Esophagus squamous epithelium (tissue), 5 donors: ENCODE measurements around the gene KLHL33. TPM values are rescaled to one million over a fixed set of nuclear protein-coding genes. Genes with fewer than 3 reads are reported as not detected.

Experiments used
- DNase-seq: peaks from one replicate; lab custom pipeline; 2025; lab: John Stamatoyannopoulos, UW
- H3K27ac ChIP-seq, 4 donors: fragments of 200-600 bp; sonication (generic); one replicate each; pipeline ENCODE4 v1.5.1; 2016 to 2019; ENCODE audit warnings: mild to moderate bottlenecking in 1 of 4
- H3K27me3 ChIP-seq, 4 donors: fragments of 200-600 bp; sonication (generic); 1 replicate in 3 of 4; 2 replicates in 1 of 4; pipeline versions ENCODE4 v1.5.1 to v1.6.0; 2017 to 2021; ENCODE audit warnings: antibody characterized with exemption in 1 of 4
- H3K36me3 ChIP-seq, 3 donors: fragments of 200-600 bp; sonication (generic); one replicate each; pipeline ENCODE4 v1.5.1; 2016 to 2019
- H3K4me1 ChIP-seq, 3 donors: fragments of 200-600 bp; sonication (generic); one replicate each; pipeline ENCODE4 v1.5.1; 2017 to 2019
- H3K4me3 ChIP-seq, 4 donors: fragments of 200-600 bp; sonication (generic); 1 replicate in 3 of 4; 2 replicates in 1 of 4; pipeline ENCODE4 v1.5.1; 2016 to 2019; ENCODE audit warnings: mild to moderate bottlenecking in 2 of 4, moderate library complexity in 1 of 4
- H3K9me3 ChIP-seq, 3 donors: fragments of 200-600 bp; sonication (generic); one replicate each; pipeline ENCODE4 v1.5.1; 2016 to 2019
- CTCF ChIP-seq, 6 experiments: fragments of 450-650 bp in 4 of 6; fragments of 200-600 bp in 2 of 6; sonication (generic) in 2 of 6; IDR thresholded peaks; one replicate each; pipeline ENCODE4 v1.5.1; 2016 to 2019; ENCODE audit warnings: antibody characterized with exemption in 6 of 6, mild to moderate bottlenecking in 4 of 6, moderate library complexity in 4 of 6
- POLR2A ChIP-seq, 4 donors: fragments of 450-650 bp; IDR thresholded peaks; one replicate each; pipeline ENCODE4 v1.6.1; 2017; ENCODE audit warnings: antibody characterized with exemption in 4 of 4, mild to moderate bottlenecking in 4 of 4, moderate library complexity in 3 of 4
- WGBS, 2 donors: methylation state at CpG; one replicate each; pipeline ENCODE4 v1.1.5; 2018; 5-methylcytosine and 5-hydroxymethylcytosine counted together
- intact Hi-C: fragments of 100-400 bp; cut with DNase I; formaldehyde crosslinking; loops from one replicate; pipeline ENCODE4 v1.15.0; 2022
- total RNA-seq, 4 donors: library from RNA; depleted of rRNA; stranded (reverse); fragments of >200 nt; gene quantifications; one replicate each; pipeline ENCODE4 v1.1.0, GENCODE V29; 2016
- donor health status: DM: yes; HTN: yes; CAD: no.

Gene KLHL33
- total RNA-seq, 4 donors from 2014 or later: 0.57 TPM; not detected in 3

GRCh38 chr14:20387576-20387975 is 48.4 kb downstream of the KLHL33 start:
- intact Hi-C loops: no loop called here
- H3K4me3 ChIP-seq: no peak overlapping the region
- no peak for TF ChIP-seq CTCF (IDR thresholded peaks at IDR 0.05)
- TF ChIP-seq POLR2A (IDR thresholded peaks at IDR 0.05): no peak
- WGBS, 2 donors: 69 to 88% methylated on average over 5 to 6 of the region's 6 CpGs
- no peaks in the 10 kb centered on the region for H3K9me3 ChIP-seq
- peaks cover 70 to 100% (median 74%) of the 10 kb centered on the region in 3 donors for H3K36me3 ChIP-seq
- H3K27me3 ChIP-seq: no peaks in the 10 kb centered on the region
- H3K4me1 ChIP-seq: no peaks in the 10 kb centered on the region
- no peak overlapping the region for H3K27ac ChIP-seq
- DNase-seq: no peak

GRCh38 chr14:20386276-20386855 is 49.6 kb downstream of the KLHL33 start:
- Histone ChIP-seq H3K27ac (no peak overlapping the region), H3K27me3 (no peaks in the 10 kb centered on the region), H3K36me3 (peaks cover 79 to 100% (median 83%) of the 10 kb centered on the region in 3 donors), H3K4me1 (no peaks in the 10 kb centered on the region), H3K9me3 (no peaks in the 10 kb centered on the region), H3K4me3 (no peak overlapping the region)
- DNase-seq: no peak
- intact Hi-C loops: no loop called here
- no peak for TF ChIP-seq CTCF (IDR thresholded peaks at IDR 0.05)
- TF ChIP-seq POLR2A (IDR thresholded peaks at IDR 0.05): no peak
- 92 to 97% methylated on average over 5 to 9 of the region's 17 CpGs for WGBS, 2 donors

GRCh38 chr14:20384886-20385285 is 51.1 kb downstream of the KLHL33 start:
- no peak for DNase-seq
- TF ChIP-seq POLR2A (IDR thresholded peaks at IDR 0.05) (no peak), CTCF (IDR thresholded peaks at IDR 0.05) (no peak)

GRCh38 chr14:20384321-20384720 is 51.6 kb downstream of the KLHL33 start:
- 84 to 100% methylated on average over 5 to 7 of the region's 7 CpGs for WGBS, 2 donors
- intact Hi-C loops: no loop called here
- H3K27ac ChIP-seq: no peak overlapping the region
- no peaks in the 10 kb centered on the region for H3K4me1 ChIP-seq
- no peak overlapping the region for H3K4me3 ChIP-seq
- no peaks in the 10 kb centered on the region for H3K9me3 ChIP-seq
- peaks cover 77 to 100% (median 78%) of the 10 kb centered on the region in 3 donors for H3K36me3 ChIP-seq
- TF ChIP-seq CTCF (IDR thresholded peaks at IDR 0.05) (no peak), POLR2A (IDR thresholded peaks at IDR 0.05) (no peak)
- no peaks in the 10 kb centered on the region for H3K27me3 ChIP-seq
- DNase-seq: no peak

More at GRCh38 chr14:20384886-20385285, 51.1 kb downstream of the KLHL33 start:
- peaks cover 77 to 100% (median 84%) of the 10 kb centered on the region in 3 donors for H3K36me3 ChIP-seq
- H3K9me3 ChIP-seq: no peaks in the 10 kb centered on the region
- no peak overlapping the region for H3K27ac ChIP-seq
- H3K4me1 ChIP-seq: no peaks in the 10 kb centered on the region
- intact Hi-C loops: no loop called here
- H3K4me3 ChIP-seq: no peak overlapping the region
- 86 to 95% methylated on average over 5 of the region's 5 CpGs for WGBS, 2 donors
- H3K27me3 ChIP-seq: no peaks in the 10 kb centered on the region

GRCh38 chr14:20383636-20384035 is 52.3 kb downstream of the KLHL33 start:
- Histone ChIP-seq H3K4me3 (no peak overlapping the region), H3K36me3 (peaks cover 75 to 100% (median 77%) of the 10 kb centered on the region in 3 donors), H3K9me3 (no peaks in the 10 kb centered on the region), H3K27me3 (no peaks in the 10 kb centered on the region), H3K4me1 (no peaks in the 10 kb centered on the region), H3K27ac (no peak overlapping the region)
- intact Hi-C loops: no loop called here
- TF ChIP-seq POLR2A (IDR thresholded peaks at IDR 0.05) (no peak), CTCF (IDR thresholded peaks at IDR 0.05) (no peak)
- DNase-seq: no peak
- WGBS, 2 donors: 94 to 98% methylated on average over 5 of the region's 5 CpGs
